Stimulated activated CD8-positive, alpha-beta memory T cell treated with anti-CD3 and anti-CD28 coated beads, Interleukin-15, amount 100 ng/mL, for 24 hours (primary cell): ENCODE measurements around the gene ROBO2.

Experiments used
- DNase-seq: peaks from one replicate; pipeline ENCODE4 v3.0.0-alpha.2; 2020; ENCODE audit warnings: low read depth

Gene ROBO2

DNA sequence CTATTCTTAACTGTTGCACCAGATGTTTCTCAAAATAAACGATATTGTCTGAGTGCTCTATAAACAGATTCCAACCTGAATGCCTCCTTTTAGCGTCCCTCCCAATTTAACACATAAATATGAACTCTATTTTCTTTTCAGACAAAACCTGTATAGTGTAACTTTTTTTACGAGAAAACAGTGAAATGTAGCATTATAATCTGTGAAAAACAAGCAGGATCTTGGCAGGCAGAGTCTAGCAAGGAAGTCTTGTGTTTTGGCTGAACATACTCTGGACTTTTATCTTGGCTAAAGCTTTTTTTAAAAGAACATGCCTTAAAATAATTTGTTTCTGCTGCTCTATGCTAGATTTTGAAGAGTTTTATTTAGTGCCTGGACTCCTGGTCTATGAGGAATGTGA, 150.5 kb downstream of the ROBO2 start:
- DNase-seq, result no peak

DNA sequence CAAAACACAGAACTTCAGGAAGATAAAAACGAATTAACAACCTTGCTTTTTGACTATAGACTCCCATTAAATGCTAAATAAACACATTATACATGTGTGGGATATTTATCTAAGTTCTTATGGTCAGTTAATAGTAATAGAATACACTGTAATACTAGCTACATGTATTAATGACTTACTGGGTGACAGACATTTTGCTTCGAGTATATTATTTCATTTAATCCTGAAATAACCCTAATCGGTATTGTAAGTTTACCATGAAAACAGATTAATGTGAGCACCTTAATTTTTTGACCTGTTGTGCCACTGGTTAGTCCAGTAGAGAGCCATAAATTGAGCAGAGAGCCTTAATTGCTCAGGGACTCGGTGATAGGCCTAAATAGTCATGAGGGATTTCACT, 151.1 kb downstream of the ROBO2 start:
- DNase-seq, result no peak

DNA sequence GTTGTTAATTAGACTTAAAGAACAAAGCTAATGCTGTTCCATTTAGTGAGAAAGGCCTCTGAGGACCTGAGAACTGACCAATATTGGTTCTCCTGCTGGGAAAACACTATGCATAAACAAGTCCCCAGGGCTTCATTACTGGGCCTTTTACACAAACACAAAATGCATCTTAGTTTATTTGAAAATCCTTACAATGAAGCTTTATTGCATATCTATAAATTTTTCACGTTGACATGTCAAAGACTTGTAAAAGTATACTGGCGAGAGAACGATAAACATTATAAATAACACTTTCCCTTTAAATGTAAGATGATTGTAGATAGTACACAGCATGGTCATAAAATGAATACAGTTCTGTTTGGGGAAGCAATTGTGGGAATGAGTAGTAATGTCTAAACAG, 151.7 kb downstream of the ROBO2 start:
- no peak for DNase-seq

DNA sequence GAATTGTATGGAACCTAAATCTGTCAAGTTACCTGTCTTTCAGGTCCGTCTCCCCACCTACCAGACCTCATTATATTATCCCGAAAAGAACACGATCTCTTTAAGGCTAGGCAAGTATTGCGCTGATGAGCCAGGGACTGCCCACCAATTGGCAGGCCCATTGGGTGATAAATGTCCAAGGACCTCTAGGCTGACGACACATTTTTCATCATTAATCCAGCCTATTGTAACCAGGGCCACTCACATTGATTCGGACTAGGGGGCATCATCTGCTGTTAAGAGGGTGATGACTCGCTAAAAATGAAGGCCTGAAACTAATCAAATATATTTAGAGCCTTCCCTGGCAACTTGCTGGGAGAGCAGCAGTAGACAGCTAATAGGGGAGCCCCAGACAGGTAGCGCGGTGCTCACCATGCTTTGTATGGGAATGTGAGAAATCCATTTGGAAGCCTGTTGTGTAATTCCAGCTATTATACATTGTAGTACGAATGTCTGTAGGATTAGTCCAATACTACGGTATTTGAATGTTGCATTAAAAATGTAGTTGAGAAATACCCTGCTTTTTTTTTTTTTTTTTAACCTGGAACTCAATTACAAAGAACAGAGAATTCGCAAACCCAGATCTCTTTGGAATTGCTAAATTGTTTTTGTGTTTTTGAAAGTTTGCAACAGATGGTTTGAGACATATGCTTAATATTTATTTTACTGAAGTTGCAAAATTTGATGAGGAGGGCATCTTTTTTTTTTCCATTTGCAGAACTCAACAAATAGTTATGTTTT, 156.1 kb downstream of the ROBO2 start:
- DNase-seq, result no peak

DNA sequence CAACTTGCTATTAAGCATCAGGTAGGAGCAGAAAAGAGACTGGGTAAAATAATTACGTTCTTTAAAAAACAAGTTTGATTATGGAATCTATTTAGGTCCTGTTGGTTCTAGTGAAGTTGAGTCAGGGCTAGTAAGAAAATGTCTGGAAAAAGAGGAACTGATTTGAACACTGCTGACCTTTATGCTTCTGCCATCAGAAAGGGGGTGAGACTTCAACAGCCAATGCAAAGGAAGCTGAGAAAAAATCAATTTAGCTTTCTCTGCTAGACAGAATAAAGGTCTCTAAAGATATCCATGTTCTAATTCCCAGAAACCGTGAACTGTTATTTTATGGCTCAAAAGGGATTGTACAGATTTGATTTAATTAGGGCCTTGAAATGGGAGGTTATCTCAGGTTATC, 157.5 kb downstream of the ROBO2 start:
- no peak for DNase-seq

DNA sequence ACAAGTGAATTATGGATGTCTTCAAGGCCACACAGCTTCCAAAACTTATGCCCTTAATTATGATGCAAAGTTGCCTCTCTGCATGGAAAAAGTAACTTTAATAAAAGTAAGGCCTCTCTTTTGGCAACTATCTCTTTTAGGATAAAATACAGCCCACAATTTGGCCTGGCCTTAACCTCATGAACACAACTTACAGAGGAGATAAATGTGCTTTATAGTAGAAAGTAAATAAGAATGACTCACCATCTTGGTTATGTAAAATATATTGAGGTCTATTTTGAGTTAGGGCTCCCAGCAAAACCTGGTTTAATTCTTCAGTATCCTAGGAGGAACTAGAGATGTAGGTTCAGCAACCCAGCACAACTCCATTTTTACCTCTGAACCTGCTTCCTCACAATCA, 164.0 kb downstream of the ROBO2 start:
- no peak for DNase-seq

DNA sequence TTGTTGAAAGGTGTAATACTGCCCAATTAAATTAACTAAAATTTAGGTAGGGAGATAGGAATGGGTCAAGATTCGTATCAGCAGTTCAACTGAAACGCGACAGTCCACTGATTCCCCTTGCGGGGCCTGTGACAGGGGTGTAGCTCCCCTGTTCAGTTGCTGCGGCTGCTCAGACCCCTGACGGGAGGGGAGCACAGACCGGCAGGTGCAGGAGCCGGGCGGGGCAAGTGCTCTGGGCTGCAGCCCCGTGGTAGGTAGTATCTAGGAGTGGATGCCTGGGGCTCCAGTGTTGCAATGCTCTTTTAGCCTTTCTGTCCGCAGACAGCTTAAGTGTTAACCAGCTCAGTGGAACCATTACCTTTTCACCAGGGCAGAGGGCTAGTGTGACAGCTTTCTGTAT, 164.9 kb downstream of the ROBO2 start:
- no peak for DNase-seq

DNA sequence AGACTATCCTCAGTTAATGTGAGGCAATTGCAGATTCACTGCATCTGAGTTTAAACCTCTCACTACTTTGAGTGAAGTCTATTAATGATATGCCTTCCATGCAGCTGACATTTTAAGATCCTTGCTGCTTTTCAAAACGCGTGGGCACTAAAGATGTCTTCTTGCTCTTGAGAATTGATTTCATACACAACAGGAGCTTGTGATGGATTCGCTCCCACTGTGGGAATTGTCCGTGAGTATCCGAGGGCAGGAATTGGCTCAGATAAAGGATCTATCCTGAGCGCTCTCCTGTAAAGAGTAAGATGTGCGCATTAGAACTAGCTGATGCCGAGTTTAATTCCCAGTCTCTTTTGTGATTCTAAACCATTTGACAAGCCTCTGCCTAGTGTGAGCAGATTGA, 167.9 kb downstream of the ROBO2 start:
- no peak for DNase-seq

DNA sequence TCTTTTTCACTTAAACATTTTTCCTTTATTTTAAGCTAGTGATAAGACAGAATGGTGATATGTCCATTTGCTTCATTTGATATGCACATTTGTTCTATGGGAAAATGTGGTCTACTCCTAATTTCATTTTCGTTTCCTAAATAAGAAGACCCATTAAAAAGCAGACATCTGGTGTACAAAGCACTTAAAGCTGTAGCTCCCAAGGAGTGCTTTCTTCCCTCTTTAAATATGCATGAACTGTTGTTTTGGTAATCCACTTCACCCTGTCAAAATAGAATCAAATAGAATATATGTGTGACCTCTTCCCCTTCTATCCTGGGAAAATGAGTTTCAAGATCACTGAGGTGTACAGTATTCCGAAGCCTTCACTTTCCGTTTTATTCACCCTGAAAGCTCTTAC, 182.8 kb downstream of the ROBO2 start:
- no peak for DNase-seq

DNA sequence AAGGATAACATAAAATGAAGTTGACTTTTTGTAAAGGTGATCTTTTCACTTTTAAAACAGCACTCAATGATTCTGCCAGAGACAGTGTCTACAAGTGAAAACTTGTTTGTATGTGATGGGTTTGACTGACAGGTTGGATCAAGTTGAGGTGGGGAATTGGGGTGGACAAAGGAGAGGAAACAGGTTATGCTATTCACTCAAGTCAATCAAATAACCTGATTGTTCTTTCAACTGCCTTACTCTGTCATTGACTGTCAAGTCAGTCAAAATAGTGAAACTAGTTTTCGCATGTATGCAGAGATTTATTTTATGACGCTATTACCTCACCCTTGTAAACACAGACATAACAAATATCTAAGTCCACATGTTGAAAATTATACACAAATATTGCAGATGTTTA, 187.7 kb downstream of the ROBO2 start:
- DNase-seq, result no peak

DNA sequence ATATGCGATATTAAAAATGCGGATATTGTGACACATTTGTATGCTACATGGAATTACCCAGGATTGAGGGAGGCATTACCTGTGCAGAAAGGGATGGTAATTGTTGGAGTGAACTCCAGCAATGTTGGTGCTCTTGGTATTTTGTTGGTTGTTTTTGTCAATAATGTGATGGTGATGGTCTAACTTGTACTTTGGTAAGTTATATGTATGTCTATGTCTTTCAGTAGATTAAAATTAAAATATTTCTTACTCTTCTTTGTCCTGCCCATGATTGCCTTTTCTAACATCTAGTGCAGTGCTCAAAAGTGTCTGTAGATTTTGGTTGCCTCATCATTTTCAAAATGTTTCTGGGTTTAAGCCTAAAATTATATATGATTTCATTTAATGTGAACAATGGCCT, 192.7 kb downstream of the ROBO2 start:
- DNase-seq, result no peak

DNA sequence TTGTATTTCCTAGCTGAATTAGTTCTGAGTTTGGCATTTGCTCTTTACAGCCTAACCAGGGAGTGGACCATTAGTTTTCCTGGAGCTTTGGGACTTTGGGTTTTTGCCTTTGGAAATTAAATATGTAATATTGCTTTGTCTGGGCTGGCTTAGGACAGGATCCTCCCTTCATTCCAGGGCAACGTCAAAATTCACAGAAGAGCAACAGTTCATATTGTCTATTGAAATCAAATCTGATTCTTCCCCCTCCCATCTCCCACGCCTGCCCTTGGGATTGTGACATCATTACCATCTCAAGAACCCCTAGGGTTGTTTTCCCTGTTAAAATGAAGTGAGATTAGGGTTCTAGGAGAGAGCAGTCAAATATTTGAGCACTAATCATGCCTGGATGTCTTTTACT, 194.1 kb downstream of the ROBO2 start:
- no peak for DNase-seq

DNA sequence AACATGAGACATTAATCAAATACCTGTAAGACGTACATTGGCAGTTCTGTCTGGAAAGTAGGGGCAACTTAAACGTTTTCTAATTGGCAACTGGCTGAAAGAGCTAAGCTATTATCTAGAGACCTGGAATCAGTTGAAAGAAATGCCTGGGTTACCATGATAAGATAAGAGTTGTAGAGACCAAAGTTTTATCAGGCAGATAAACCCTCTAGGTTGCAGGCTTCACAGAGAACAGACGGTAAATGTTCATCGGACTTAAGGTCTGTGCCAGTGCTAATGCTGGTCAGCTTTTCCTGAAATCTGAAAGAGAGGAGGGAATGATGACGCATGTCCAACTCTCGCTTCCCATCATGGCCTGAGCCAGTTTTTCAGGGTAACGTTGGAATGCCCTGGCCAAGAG, 196.2 kb downstream of the ROBO2 start:
- no peak for DNase-seq

DNA sequence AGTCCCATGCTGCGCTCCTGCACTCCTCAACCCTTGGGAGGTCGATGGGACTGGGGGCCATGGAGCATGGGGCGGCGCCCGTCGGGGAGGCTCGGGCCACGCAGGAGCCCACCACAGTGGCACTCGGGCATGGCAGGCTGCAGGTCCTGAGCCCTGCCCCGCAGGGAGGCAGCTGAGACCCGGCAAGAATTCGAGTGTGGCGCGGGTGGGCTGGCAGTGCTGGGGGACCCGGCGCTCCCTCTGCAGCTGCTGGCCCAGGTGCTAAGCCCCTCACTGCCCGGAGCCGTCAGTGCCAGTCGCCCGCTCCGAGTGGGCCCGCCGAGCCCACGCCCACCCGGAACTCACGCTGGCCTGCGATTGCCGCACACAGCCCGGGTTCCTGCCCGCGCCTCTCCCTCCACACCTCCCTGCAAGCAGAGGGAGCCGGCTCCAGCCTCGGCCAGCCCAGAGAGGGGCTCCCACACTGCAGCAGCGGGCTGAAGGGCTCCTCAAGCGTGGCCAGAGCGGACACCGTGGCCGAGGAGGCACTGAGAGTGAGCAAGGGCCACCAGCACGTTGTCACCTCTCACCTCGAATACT, 200.3 kb downstream of the ROBO2 start:
- no peak for DNase-seq

DNA sequence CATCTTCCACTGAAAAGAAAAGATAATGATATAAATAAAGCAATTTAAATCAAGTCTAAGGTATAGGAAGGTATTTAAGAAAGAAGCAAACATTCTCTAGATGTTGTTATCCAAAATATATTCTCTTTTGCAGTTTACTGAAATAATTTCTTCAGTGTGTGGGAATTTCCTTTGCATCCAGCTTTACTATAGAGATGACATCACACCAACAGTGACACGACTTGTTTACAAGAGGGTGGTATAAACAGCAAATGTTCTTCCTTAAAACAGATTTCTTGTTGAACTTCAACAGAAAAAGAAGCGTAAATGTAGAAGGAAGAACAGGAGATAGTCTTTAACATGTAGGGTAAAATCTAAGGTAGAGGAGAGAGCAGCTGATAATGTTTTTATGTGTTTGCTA, 202.5 kb downstream of the ROBO2 start:
- DNase-seq, result no peak

DNA sequence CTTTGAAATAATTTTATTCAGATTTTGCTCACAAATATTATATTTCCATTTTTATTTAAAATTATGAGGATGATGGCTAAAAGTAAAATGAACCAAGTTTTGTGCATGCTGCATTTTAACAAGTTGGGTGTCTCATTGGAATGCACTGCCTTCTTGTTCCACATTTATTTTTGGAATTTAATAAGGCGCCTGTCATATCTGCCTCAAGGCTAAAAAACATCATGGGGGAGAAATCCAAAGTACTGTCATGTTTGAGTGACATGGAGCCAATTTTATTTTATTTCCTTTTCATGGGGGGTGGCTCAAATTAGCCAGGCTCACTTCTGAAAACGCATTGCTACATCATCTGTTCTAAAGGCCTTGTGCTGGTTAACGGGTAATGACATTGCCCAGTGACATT, 205.1 kb downstream of the ROBO2 start:
- no peak for DNase-seq

DNA sequence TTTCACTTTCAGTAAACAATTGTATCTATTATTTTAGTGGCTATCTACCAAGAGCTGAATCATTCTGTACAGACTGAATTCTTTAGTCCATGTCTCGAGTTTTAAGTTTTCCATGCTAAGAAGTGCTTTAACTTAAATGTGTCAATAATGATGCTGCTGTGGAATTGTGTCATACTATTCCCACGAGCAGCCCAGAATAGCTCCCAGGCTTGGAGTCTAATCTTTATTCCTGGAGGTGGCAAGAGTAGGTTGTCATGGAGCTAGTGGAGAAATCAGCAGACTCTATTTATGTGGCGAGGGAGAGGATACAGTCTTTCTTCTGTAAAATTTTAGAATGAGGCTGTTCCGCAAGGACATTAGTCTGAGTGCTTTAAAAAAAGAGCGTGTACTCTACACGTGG, 207.2 kb downstream of the ROBO2 start:
- DNase-seq, result no peak

DNA sequence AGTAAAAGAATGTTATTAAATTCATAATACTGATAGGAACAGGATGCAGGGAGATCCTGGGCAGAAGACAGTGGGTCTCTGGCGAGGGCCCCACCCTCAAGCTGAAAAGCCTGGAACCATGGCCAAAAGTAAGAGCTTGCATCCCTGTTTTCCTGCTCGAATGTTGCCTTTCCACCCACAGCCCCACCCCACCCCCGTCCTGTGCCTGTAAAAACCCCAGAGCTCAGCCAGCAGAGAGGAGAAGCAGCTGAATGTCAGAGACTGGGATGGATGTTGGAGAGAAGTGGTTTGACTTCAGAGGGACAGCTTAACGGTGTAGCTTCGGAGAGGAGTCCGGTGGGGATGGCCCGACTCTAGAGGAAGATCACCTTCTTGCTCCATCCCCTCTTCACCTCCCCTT, 207.9 kb downstream of the ROBO2 start:
- no peak for DNase-seq

DNA sequence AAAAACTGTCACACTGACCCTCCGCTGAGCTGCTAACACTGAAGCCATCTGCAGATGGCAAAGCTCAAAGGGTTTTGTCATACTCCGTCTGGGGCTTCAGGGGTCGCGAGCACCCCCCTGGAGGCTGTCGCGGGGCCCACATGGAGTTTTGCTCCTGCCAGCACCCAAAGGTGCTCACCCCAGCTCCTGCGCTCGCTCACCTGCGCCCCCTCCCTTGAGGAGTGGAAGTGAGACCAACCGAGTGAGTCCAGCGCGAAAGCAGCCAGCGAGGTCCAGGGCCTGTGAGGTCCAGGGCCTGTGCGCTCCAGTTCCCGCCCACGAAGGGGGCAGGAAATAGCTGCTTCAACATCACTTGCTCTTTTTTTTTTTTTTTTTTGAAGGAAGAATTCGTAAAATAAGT, 208.5 kb downstream of the ROBO2 start:
- DNase-seq, result no peak

DNA sequence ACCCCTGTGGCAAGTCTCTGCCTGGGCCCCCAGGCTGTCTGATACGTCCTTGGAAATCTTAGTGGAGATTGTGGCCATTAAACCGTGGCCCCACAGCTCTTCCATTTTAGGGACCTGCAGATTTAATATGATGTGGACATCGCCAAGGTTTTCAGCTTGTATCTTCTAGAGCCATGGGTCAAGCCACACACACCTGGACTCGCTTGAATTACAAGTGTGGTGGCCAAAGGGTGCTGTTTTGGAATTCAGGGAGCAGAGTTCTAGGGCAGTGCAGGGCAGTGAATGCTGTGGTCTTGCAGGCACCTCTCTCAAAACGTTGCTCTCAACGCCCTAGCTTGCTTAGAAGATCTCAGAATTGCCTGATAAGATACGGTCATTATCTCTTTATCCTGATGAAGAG, 211.2 kb downstream of the ROBO2 start:
- DNase-seq, result no peak

DNA sequence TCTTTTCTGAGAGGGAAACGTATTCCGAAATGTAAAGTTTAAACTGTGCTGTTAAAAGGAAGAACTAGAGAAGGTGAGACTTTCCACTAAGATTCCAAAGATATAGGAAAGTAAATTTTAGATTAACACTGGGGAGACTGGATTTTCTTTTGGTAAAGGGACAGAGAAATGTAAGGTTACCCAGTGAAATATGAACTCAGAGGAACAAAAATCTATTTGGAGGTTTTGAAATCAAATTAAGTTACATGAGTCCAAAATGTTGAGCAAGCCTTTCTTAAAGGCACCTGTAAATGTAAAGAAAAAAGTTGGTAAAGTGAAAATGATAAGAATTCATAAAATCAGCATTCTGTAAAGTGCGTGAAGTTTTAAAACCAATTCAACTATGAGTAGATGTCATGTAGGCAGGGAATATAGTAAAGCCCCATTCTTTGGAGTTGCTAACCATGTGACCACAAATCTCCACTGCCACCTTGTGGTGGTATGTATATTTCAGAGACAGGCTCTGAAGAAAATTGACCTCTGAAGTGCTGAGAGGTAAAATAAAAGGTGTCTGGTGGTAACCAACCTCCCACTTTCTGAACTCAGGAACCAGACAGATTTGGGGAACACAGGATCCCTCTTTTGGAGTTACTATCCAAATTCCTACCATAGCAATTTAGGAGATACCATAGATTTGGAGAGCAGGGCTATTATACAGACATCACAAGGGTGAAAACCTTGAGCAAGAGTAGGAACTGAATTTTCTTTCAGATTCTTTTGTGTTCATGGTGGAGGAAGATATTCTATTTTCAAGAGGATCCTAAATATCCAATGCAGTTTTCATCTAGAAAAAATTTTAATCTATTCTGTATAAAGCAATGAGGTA, 215.3 kb downstream of the ROBO2 start:
- no peak for DNase-seq

DNA sequence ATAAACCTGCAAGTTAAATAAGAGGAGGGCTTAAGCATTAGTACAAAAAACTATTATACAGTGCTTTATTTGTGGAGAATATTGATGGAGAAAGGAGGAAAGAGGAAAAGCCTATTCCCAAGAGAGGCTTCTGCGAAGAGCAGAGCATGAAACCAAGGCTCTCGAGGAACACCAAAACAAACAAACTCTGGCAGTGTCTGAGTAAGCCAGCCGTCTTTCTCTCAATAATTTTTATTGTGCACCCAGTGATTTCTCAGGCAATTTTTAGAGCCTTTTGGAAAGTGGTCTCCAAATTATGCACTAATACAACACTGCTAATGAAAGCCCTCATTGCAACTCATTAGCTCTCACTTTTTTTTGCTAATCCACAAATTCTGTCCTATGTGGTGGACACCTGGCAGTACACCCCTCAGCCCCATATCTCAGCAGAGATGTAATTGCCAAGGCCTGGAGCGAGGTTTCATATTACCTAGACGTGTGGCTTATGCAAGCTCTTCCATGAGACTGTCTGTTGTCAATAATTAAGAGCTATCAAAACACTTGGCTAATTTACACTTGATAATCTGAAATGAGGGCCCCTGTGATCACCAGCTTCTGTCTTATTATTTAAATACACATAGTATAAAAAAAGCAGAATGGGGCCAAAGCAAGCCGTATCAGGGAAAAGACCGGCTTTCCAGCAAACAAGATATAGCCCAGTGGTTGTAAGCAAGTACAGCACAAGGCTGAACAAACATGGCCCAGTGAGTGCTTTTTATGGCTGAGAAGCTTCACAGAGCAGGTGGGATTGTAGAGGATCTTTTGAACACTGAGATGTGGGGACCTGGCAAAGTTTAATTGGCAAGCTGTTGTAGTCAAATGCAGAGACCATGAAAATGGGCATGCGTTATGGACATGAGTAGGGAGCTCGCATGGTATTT, 216.9 kb downstream of the ROBO2 start:
- DNase-seq, result no peak
